ENCODE measurements around the gene FGF11.

The FGF11 gene

DNA sequence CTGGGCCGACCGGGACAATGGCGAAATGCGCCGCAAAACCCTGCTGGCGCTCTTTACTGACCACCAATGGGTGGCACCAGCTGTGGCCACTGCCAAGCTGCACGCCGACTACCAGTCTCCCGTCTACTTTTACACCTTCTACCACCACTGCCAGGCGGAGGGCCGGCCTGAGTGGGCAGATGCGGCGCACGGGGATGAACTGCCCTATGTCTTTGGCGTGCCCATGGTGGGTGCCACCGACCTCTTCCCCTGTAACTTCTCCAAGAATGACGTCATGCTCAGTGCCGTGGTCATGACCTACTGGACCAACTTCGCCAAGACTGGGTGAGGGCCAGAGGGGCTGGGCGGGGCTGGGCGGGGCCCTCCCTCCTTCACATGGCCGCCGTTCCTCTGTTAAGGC lies 23.5 kb upstream of the FGF11 start:
- no peak for DNase-seq (ENCODE audit: low read depth in 2 of 2)
- no peak overlapping the region for H3K4me3 ChIP-seq (replicated peaks in 1 of 2; ENCODE audit: low read depth in 2 of 2, low read length in 2 of 2)
- TF ChIP-seq, protein P1, sequence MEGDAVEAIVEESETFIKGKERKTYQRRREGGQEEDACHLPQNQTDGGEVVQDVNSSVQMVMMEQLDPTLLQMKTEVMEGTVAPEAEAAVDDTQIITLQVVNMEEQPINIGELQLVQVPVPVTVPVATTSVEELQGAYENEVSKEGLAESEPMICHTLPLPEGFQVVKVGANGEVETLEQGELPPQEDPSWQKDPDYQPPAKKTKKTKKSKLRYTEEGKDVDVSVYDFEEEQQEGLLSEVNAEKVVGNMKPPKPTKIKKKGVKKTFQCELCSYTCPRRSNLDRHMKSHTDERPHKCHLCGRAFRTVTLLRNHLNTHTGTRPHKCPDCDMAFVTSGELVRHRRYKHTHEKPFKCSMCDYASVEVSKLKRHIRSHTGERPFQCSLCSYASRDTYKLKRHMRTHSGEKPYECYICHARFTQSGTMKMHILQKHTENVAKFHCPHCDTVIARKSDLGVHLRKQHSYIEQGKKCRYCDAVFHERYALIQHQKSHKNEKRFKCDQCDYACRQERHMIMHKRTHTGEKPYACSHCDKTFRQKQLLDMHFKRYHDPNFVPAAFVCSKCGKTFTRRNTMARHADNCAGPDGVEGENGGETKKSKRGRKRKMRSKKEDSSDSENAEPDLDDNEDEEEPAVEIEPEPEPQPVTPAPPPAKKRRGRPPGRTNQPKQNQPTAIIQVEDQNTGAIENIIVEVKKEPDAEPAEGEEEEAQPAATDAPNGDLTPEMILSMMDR (IDR thresholded peaks at IDR 0.05; ENCODE audit: low read depth, low read length), result no peak

DNA sequence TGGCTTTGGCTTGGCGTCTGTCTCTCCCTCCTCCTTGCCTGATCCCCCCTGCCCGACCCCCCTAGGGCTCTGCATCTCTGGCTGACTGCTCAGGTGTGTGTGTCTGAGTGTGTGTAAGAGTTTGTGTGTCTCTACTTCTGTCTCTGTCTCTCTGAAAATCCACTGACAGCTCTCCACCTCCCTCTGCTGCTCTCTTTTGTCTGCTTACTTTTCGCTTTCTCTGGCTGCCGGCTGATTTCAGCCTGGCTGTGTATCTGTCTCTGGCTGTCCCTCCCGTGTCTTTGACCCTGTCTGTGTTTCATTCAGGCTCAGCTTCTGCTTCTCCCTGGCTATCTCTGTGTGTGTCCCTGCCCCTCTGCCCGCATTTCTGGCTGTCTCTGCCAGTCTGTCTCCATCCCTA lies 23.0 kb upstream of the FGF11 start:
- no peak for DNase-seq (ENCODE audit: low read depth in 2 of 2)
- TF ChIP-seq, protein P1 (IDR thresholded peaks at IDR 0.05; ENCODE audit: low read depth, low read length), result no peak
- no peak overlapping the region for H3K4me3 ChIP-seq (replicated peaks in 1 of 2; ENCODE audit: low read depth in 2 of 2, low read length in 2 of 2)

DNA sequence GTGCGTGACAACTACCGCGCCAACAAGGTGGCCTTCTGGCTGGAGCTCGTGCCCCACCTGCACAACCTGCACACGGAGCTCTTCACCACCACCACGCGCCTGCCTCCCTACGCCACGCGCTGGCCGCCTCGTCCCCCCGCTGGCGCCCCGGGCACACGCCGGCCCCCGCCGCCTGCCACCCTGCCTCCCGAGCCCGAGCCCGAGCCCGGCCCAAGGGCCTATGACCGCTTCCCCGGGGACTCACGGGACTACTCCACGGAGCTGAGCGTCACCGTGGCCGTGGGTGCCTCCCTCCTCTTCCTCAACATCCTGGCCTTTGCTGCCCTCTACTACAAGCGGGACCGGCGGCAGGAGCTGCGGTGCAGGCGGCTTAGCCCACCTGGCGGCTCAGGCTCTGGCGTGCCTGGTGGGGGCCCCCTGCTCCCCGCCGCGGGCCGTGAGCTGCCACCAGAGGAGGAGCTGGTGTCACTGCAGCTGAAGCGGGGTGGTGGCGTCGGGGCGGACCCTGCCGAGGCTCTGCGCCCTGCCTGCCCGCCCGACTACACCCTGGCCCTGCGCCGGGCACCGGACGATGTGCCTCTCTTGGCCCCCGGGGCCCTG lies 22.2 kb upstream of the FGF11 start:
- no peak overlapping the region for H3K4me3 ChIP-seq (replicated peaks in 1 of 2; ENCODE audit: low read depth in 2 of 2, low read length in 2 of 2)
- TF ChIP-seq, protein P1 (IDR thresholded peaks at IDR 0.05; ENCODE audit: low read depth, low read length), result no peak

DNA sequence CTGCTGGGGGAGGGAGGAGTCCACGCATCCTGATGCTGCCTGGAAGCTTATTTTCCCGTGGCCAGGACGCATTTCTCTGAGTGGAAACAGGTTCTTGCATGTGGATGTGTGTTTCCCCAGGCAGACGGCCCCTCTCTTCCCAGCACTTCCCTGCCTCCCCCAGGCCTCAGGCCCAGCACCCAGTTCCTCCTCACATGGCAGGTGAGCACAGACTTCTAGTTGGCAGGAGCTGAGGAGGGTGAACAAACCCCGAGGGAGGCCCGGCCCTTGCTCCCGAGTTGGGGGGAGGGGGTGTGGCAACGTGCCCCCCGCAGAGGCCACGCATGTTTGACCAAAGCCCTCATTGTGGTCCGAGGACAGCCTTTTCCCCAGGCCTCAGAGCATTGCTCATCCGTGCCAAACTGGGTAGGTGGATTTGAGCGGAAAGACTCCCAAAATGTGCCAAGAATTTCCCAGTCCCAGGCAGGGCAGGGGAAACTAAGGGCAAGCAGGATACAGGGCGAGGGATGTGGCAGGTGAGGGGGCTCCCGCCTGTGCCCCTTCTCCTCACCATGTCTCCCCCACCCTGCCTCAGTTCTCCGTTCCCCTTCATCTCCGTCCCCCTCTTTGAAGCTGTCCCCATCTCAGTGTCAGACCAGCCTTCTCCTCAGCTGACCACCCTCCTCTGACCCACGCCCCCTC lies 20.7 kb upstream of the FGF11 start:
- TF ChIP-seq, protein P1 (IDR thresholded peaks at IDR 0.05; ENCODE audit: low read depth, low read length), result no peak
- H3K4me3 ChIP-seq (replicated peaks in 1 of 2; ENCODE audit: low read depth in 2 of 2, low read length in 2 of 2), result no peak overlapping the region

More for the DNA sequence above, 22.2 kb upstream of the FGF11 start:
- DNase-seq (ENCODE audit: low read depth in 2 of 2), result no peak

DNA sequence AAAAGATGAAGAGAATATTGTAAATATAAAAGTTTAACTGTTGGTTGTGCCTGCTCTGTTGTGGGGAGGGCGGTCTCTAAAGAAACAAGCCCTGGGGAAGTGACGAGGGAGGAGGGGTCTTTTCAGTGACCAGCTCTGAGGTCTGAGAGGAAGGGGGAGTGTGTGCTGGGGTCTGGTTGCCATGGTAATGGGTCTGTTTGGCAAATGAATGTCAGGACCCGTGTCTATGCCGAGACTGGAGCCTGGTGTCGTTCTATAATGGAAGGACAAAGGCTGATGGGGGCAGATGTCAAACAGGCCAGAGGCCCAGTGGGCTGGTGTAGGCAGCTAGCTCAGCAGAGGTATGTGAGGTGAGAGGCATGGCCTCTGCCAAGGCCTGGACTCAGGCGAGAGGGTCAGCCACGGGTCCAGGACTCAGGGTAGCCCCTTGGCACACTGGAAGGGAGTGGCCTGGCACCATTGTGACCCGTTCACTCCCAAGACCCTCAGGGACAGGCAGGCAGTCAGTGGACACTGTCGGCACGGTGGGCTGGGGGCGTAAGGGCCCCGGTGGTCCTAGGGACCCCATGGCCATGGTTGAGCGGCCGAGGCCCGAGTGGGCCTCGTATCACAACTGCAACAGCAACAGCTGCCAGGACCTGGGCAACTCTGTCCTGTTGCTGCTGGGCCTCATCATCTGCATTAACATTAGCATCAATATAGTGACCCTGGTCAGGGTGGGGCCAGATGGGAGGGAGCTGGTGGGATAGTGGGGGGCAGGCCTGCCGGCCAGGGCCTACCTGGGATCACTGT lies 19.3 kb upstream of the FGF11 start, which contains the start of gene SPEM1:
Gene SPEM1 (plus strand): TSS at position 506 of the 792 bp plus-strand sequence. CDS start 61 bp downstream, at position 567.
- no peak for DNase-seq (ENCODE audit: low read depth in 2 of 2)
- TF ChIP-seq, protein P1 (IDR thresholded peaks at IDR 0.05; ENCODE audit: low read depth, low read length), result no peak
- no peak within 1 kb of the TSS for H3K4me3 ChIP-seq (replicated peaks in 1 of 2; ENCODE audit: low read depth in 2 of 2, low read length in 2 of 2)

More for the DNA sequence above, 20.7 kb upstream of the FGF11 start:
- no peak for DNase-seq (ENCODE audit: low read depth in 2 of 2)

DNA sequence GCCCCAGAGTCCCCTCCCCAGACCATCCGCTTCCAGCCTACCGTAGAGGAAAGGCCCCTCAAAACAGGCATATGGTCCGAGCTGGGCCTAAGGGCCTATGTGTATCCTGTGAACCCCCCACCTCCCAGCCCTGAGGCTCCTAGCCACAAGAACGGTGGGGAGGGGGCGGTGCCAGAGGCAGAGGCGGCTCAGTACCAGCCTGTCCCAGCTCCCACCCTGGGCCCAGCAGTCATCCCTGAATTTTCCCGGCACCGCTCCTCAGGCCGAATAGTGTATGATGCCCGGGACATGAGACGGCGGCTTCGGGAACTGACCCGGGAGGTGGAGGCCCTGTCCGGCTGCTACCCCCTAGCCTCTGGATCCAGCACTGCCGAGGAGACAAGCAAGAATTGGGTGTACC lies 18.1 kb upstream of the FGF11 start:
- no peak overlapping the region for H3K4me3 ChIP-seq (replicated peaks in 1 of 2; ENCODE audit: low read depth in 2 of 2, low read length in 2 of 2)
- DNase-seq (ENCODE audit: low read depth in 2 of 2), result no peak
- TF ChIP-seq, protein P1 (IDR thresholded peaks at IDR 0.05; ENCODE audit: low read depth, low read length), result no peak

Data from cardiac fibroblast (primary cell).